ENCODE measurements around the gene PHAF1.

The PHAF1 gene

DNA sequence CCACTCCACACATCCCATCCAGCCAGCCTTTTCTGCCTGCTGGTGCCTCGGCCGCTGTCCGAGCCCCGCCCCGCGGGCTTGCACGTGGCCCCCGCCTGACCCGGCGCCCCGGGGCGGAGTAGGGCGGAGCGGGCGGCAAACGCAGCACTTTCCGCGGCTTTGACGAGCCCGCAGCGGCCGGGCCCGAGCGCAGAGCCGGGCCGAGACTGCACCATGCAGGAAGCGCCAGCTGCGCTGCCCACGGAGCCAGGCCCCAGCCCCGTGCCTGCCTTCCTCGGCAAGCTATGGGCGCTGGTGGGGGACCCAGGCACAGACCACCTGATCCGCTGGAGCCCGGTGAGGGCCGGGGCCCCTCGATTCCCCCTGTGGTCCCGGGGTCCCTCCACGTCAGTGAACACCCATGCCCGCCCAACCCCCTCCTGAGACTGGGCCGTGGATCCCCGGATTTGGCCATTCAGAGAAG lies 54.9 kb downstream of the PHAF1 start, which contains the start of gene HSF4:
HSF4 (plus strand) TSS at position 147 of the 463 bp plus-strand sequence; CDS start at position 214, 67 bp downstream.
- no peak for DNase-seq

DNA sequence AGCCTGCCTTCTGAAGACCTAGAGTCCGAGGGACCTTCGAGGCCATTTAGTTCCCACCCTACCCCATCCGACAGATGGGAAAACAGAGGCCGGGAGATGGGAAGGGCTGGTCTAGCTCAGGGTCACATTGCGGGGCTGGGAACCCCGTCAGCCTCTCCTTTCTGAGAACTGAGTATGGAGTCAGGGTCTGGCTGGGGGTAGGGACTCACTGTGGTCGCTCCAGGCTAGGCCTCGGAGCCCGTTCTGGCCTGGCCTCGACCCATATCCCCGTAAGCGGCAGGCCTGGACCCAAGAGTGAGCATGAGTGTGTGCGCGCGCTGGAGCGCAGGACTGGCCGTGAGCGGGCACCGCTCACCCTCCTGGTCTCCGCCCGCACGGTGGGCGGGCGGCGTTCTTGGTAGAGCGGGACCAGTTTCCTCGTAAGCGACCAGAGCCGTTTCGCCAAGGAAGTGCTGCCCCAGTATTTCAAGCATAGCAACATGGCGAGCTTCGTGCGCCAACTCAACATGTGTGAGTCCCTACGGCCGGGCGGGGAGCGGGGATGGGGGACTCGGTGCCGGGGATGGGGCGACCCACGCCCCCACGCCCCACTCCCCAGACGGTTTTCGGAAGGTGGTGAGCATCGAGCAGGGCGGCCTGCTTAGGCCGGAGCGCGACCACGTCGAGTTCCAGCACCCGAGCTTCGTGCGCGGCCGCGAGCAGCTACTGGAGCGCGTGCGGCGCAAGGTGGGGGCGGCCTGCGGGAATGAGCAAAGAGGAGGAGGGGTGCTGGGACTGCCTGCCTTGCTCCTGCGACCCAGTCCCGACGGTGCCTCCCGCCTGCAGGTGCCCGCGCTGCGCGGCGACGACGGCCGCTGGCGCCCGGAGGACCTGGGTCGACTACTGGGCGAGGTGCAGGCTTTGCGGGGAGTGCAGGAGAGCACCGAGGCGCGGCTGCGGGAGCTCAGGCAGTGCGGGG lies 55.7 kb downstream of the PHAF1 start:
- no peak for DNase-seq

DNA sequence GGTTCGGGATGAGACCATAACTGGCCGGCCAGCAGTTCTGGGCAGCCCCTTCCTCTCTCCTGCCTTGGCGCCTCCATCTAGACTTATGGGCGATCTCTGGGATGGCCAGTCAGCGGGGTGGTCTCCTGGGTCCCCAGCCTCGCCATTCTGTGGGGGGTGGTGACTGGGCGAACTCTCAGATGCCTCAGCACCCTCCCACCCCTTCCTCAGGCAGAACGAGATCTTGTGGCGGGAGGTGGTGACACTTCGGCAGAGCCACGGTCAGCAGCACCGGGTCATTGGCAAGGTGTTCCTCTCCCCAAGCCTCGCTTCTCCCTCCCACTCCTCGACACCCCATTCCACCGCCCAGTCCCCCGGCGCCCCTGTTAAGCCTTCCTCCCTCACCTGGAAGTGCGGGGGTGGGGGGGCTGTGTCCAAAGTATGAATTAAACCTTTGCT lies 56.4 kb downstream of the PHAF1 start:
- no peak for DNase-seq

DNA sequence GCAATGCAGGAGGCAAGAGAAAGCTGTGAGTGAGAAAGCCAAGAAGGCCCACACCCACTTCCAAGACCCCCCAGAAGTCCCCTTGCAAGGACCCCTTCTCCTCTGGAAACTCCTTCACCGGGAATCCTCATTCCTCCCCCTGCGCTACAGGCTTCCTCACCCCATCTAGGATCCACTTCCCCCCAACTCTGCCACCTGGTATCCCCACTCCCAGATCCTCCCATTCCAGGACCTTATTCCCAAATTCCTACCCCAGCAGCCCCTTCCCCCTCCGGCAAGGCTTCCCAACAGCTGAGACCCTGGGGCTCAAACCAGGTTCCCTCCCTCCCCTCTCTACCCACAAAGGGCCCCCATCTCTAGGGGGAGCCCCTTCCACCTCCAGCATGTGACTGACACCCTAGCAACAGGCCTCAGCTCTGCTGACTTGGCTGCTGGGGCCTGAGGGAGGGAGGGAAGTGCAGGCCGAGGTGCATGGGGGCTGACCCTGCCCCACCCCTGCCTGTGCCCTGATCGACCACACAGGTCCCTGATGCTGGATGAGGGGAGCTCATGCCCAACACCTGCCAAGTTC lies 56.9 kb downstream of the PHAF1 start:
- DNase-seq, result no peak

DNA sequence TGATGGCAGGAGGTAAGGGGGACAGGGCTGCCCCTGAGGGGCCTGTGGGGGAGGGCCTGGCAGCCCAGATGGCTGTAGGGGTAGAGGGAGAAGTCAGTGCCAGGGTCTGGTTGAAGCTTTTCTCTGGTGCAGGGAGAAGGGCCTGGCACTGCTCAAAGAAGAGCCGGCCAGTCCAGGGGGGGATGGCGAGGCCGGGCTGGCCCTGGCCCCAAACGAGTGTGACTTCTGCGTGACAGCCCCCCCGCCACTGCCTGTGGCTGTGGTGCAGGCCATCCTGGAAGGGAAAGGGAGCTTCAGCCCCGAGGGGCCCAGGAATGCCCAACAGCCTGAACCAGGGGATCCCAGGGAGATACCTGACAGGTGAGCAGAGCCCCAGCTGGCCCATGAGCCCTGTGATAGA lies 57.8 kb downstream of the PHAF1 start:
- DNase-seq, result no peak

DNA sequence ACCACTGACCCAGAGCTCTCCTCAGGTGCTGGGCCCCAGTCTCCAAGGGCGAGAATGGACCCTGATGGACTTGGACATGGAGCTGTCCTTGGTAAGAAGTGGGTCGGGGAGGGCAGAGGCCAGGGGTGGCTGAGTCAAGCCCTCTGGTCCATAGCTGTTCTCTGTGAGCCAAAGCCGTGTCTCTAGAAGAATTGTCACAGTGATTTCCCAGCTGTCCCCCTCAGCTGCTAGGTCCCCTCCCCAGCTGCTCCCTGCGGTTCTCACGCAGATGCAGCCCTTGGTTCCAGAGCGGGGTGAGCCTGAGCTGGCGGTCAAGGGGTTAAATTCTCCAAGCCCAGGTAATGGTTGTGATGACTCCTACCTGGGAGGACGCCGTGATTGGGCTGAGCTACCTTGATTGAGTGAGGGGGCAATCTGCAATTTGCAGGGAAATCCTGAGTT lies 59.3 kb downstream of the PHAF1 start:
- DNase-seq, result no peak

DNA sequence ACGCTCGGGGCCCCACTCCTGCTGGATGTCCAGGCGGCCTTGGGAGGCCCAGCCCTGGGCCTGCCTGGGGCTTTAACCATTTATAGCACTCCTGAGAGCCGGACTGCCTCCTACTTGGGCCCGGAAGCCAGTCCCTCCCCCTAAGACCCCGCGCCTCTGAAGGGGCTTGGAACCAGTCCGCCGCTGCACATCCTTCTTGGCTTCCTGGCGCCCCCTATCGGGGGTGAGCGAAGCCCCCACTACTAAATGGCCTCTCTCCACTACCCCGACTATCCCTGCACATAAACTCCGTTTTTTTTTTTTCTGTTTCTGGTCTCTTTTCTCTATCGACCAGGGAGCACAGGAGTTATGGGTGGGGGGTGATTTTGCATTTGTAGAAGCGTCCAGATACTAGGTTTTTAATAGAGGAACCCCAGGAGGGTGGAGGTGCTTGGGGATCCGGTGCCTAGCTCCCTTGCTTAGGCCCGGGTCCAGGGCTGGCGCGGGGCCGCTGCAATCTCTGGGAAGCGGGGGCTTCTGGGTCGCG lies 60.0 kb downstream of the PHAF1 start:
- DNase-seq, result peak in 1 of 2 donors; percentile 44

DNA sequence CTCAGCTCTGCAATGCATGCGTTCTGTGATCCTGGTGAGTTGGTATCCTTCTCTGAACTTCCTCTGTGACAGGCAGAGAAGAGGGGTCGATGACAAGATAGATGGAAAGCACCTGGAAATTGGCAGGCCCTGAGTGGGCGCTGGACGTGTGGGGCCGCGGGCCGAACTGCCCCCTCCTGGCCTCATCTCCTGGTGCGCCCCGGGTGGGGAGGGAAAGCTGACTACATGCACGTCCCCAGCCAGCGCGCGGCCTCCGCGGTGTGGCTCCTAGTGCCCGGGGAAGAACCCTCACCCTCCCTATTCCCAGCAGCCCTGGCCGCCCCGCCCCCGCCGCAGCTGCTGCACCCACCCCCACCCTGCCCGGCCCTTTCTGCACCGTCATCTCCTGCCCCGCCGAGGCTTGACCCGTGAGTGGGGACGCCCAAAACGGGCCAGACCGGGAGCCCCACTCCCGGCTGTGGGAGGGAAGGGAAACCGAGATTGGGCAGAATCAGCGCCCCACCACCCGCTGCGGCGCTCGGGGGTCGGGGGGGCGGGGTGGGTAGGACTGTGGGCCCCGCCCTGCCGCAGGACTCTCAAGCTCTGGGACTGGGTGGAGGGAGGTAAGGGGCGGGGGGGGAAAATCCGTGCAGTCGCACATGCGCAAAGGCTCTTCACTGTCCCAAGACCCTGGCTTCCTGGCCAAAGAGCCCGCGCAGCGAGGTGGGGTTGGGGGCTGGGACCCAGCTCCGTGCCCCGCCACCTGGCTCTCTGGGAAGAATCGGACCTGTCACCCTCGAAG lies 60.6 kb downstream of the PHAF1 start, which contains the start of gene NOL3:
NOL3 (plus strand) TSS at position 371 of the 781 bp plus-strand sequence.
- DNase-seq, result peak in 1 of 2 donors; percentile 43

DNA sequence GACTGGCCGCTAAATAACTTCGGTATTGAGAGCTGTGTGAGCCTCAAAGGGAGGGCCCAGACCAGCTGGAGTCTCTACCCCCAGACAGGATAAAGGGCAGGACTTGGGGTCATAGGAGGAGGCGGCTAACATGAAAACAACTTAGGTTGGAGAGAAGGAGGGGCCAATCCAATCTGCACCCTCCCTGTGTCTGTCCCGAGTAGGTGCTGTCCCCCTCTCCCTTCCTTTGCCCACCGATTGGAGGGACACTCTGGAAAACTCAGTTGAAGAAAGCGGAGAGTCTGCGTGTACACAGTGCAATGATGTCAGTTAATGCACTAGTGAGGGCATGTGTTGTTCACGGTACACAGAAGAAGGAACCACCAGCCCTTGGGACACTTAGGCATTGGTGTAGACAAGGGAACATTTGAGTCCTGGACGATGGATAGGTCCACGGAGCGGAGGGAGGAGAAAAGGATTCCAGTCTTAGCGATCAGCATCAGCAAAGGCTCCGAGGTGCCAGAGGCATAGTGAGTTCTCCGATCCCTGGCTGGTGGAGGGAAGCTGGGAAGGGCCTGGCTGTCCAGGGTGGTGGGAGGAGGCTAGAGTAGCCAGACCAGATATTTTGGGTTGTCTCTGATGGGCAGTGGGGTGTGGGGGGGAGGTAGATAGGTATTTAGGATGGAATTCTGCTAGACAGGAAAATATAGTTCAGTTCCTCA lies 61.4 kb downstream of the PHAF1 start:
- no peak for DNase-seq

DNA sequence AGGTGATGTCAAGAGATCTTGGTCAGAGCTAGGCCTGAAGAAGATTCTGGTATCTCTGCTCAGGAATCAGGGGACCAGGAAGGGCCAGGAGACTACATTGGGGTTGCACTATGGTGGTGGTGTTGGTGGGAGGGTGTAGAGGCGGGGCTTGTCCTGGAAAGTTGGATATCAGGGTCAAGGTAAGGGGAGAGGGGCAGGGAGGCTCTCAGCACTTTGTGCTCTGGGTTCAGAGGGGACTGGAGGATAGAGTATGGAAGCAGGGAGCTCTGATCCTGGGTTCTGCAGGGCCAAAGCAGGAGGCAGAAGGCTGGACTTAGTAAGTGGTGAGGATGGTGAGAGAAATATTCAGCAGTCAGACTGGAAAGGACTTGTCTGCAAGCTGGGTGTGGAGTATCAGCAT lies 63.6 kb downstream of the PHAF1 start:
- DNase-seq, result no peak

DNA sequence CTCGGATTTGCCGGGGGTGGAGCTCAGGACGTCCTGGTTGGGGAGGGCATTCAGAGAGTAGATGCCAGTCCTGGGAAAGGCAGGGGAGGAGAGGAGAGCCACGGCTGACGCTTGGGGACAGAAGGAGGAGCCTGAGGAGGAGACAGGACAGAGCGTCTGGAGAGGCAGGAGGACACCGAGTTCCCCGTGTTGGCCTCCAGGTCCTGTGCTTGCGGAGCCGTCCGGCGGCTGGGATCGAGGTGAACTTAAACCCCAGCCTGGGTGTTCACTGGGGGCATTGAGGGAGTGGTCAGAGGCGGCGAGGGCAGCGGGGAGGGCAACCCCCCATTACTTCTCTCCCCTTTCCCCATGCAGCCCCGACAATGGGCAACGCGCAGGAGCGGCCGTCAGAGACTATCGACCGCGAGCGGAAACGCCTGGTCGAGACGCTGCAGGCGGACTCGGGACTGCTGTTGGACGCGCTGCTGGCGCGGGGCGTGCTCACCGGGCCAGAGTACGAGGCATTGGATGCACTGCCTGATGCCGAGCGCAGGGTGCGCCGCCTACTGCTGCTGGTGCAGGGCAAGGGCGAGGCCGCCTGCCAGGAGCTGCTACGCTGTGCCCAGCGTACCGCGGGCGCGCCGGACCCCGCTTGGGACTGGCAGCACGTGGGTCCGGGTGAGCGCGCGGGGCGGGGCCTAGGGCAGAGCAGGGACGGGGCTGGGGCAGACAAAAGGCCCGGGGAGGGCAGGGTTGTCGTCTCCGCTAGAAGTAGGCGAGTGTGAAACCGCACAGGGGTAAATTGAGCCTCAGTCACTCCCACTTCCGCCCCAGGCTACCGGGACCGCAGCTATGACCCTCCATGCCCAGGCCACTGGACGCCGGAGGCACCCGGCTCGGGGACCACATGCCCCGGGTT lies 64.3 kb downstream of the PHAF1 start:
- peak; percentile 75 to 76 for DNase-seq

DNA sequence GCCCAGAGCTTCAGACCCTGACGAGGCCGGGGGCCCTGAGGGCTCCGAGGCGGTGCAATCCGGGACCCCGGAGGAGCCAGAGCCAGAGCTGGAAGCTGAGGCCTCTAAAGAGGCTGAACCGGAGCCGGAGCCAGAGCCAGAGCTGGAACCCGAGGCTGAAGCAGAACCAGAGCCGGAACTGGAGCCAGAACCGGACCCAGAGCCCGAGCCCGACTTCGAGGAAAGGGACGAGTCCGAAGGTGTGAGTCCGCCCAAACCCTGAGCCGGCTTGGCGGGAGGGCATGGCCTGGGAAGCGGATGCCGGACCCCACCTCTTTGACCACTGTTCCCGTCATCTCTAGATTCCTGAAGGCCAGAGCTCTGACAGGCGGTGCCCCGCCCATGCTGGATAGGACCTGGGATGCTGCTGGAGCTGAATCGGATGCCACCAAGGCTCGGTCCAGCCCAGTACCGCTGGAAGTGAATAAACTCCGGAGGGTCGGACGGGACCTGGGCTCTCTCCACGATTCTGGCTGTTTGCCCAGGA lies 65.0 kb downstream of the PHAF1 start:
- no peak for DNase-seq

DNA sequence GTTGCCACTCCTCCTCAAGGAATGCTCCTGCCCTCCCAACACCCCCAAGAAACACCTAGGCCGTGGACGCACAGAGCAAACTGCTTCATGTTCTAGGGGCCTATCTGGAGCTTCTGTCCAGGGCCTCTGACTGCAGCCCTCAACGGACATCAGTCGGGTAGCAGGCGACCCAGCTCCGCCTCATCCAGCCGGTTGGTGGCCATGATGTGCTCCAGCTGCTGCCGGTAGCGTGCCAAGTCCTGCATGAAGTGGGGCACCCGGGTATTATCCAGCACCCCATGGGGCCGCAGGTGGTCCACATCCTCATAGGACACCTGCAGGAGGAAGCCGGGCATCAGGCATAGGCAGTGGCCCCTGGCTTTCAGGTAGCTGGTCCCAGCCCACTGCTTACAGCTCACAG lies 66.9 kb downstream of the PHAF1 start:
- no peak for DNase-seq

DNA sequence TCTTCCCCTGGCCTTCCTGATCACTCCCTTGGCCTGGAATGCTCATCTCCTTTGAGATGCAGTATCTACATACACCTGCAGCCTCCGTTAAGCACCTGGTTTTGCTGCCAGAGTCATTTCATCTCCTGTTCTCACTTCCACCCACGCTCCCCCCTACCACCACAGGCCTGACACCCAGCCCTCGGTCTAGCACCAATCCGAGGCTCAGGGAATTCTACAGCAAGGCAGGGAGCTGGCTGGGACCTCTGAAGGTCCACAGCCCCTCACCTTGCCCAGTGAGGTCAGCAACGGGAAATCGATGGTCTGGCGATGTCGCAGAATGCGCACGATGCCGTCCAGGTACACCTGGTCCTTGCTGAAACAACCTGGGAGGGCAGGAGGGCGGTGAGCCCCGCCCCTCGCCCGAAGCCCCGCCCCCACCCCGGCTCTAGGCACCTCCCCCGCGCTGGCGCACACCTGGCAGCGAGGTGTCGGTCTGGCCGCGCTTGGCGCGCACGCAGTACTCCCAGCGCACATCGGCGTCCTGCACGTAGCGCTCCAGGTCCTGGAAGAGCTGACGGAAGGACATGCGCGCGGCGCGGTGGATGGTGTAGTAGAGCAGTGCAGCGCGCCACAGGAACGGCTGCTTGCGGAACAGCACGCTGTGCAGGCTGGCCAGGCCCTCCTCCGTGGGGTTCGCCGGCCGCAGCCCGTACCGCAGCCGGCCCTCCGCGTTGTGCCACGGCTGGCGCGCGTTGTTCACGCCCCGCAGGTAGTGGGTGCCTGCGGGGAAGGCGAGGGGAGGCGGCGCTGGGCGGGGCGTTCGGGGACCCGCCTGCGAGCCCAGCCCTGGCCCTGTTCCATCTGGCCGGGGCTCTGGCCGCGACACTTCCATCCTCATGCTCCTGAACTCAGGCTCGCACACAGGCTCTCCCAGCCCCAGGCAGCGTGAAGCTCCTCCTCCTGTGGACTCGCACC lies 68.3 kb downstream of the PHAF1 start:
- DNase-seq, result peak; percentile 63 to 76

DNA sequence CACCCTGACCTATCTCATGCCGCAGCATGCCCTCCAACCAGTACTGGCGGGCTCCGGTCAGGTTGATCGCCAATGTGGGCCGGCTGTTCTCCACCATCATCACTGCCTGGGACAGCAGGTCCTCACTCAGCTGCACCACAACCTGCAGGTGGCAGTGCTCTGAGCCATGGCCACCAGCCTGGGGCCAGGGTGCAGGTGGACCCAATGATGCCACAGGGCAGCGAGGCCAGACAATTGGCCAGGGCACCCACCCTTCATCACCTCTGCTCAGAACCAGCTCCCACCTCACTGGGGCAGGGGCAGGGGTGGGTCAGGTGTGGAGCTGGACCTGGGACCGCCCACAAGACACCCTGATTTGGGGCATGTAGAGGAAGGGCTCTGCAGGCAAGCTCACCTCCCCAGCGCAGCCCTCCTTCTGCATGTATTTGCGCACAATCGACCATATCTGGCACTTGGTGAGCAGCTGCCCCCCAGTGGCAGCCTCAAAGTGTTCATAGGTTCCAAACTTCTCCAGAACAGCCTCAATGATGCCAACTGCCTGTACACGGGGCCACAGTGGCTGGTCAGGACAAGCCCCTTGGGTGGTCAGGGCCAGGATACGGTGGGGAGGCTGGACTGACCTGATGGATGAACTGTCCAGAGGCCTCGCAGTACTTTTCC lies 69.8 kb downstream of the PHAF1 start:
- no peak for DNase-seq

DNA sequence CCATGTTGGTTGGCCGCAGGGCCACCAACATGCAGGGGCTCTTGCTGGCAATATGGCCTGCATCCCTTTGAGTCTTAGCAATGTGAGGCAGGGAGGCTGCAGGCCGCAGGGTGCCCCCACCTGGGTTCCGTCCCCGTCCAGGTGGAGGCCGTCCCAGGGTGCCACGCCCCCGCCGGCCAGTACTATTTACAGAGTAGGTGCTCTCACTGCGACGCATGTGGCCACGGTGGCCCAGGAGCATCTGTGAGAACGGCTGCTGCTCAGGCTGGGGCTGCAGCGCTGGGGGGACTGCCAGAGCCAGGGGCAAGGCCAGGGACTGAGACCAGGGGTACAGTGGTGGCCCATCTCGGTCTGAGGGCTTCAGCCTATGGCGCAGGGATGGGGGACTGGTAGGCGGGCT lies 70.4 kb downstream of the PHAF1 start:
- no peak for DNase-seq

DNA sequence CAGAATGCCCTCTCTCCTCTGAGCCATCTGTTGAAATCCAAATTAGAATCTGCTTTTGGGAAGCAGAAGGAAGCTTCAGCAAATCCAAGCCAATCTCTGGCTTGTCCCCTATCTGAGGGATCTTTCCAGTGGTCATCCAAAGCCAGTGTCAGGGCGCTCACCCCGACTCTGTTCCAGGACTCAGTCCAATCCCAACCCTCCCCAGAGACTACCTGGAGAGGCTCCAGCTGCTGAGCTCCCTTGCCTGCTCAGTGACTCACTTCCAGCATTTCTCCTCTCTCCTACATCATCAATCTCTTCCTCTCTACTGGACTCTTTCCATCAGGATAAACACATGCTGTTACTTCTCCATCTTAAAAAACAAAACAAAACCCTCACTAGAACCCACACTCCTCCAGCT lies 71.6 kb downstream of the PHAF1 start:
- no peak for DNase-seq

DNA sequence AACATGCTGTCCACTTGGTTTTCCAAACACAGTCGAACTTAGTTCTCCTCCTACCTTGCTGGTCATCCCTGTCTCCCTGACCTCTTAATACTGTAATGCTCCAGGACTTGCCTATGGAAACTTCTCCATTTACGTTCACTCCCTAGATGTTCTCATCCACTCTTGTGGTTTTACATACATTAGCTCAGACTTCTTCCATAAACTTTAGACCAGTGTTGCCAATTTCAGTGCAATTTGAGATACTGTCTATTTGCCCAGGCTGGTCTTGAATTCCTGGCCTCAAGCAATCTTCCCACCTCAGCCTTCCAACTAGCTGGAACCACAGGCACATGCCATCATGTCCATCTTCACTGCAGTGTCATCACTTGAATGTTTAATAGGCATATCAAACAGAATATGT lies 72.5 kb downstream of the PHAF1 start:
- DNase-seq, result no peak

DNA sequence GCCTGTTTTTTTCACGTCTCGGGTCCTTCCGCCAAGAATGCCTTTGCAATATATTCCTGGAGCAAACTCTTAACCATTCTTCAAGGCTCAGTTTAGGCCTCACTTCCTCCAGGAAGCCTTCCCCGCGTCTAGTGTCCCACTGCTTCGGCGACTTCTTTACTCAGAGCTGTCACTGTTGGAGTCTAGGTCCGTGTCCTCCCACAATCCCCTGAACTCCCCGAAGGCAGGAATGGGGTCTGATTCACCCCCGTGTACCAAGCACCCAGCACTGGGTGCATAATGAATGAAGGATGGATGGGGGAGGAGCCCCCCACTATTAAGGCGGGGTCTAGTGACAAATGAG lies 73.5 kb downstream of the PHAF1 start:
- DNase-seq, result no peak
